GF-D8 (cell line): ENCODE results near the gene PCSK1.
"Not testable (repeated sequence)": the region's sequence is repeated elsewhere in the genome, so short reads cannot be mapped to it uniquely, and the experiment has no call there.

Source experiments
- DNase-seq: peaks from one replicate; lab custom pipeline; 2025; lab: John Stamatoyannopoulos, UW

Gene PCSK1

GRCh38 chr5:96372726-96373380, 60.2 kb downstream of the PCSK1 start:
- no peak for DNase-seq

- DNase-seq: no peak
These were observed 62.1 kb downstream of the PCSK1 start for GRCh38 chr5:96370976-96371375.

GRCh38 chr5:96367337-96367736, 65.7 kb downstream of the PCSK1 start:
- not testable (repeated sequence) for DNase-seq

GRCh38 chr5:96354237-96354636, 78.8 kb downstream of the PCSK1 start:
- no peak for DNase-seq

GRCh38 chr5:96353220-96353619, 79.8 kb downstream of the PCSK1 start:
- no peak for DNase-seq

GRCh38 chr5:96350678-96351077, 82.4 kb downstream of the PCSK1 start:
- no peak for DNase-seq

GRCh38 chr5:96348536-96348935, 84.5 kb downstream of the PCSK1 start:
- DNase-seq: no peak

GRCh38 chr5:96347502-96348292, 85.4 kb downstream of the PCSK1 start:
- no peak for DNase-seq

- DNase-seq: no peak
These were observed 88.1 kb downstream of the PCSK1 start for GRCh38 chr5:96344678-96345577.

- DNase-seq: no peak
These were observed 90.0 kb downstream of the PCSK1 start for GRCh38 chr5:96343094-96343493.

GRCh38 chr5:96342581-96342980, 90.5 kb downstream of the PCSK1 start:
- DNase-seq: no peak
